ENCODE data around the gene MCC.

The MCC gene

GRCh38 chr5:113240951-113241726 is 247.1 kb downstream of the MCC start:
- no peak for DNase-seq

DNA sequence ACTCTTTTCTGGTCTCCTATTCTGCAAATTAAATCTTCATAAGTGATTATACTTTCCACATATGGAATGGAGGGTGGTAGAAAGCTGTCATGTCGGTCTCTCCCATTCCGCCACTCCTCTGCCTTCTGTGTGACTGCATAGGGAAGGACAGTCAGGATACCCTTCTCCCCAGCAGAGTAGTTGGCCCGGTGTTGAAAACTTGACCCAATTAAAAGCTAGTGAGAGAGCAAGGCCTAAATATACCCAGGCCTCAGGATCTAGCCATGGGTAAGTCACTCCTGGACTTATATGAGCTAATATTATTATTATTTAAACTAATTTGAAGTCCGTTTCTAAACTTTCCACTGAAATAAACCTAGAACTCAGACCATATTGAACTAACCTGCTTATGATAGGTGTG is 248.2 kb downstream of the MCC start:
- DNase-seq = no peak

- no peak for DNase-seq
These were observed 250.4 kb downstream of the MCC start for GRCh38 chr5:113237893-113238292.

- DNase-seq = no peak
These were observed 251.5 kb downstream of the MCC start for GRCh38 chr5:113236536-113237288.

DNA sequence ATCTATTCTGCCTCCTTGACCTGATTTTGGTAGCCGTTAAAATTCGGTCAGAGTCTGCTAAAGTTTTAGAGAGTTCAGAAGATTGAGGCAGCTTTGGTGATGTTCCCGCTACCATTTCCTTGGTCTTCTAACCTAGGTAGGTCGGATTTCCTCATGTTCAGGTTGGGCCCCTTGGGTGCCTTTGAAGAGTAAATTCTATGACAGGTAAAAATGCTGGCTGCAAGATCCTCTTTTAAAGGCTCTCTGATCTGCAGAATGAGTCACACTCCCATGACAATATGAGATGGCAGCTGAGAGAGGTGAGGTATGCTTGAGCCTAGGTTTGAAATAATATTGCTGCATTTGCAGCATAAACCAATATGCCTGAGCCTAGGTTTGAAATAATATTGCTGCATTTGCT is 252.4 kb downstream of the MCC start:
- DNase-seq = no peak

DNA sequence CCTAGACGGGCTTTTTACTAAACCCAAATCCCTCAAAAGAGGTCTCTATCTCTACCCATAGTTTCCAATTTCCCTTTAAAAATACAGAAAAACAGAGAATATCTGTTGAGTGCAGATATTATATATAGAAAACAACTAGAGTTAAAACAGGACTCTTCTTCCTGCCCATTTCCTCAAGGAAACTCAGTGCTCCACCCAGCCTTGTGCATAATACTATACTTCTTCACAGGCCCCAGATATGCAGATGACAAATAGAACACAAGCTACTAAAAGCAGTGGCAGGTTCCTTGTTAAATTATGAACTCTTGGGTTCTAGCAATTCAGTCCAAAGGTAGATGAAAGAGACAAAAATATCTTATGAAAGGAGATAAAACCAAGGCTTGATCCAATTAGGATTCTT is 253.7 kb downstream of the MCC start:
- no peak for DNase-seq

- DNase-seq = no peak
These were observed 254.6 kb downstream of the MCC start for GRCh38 chr5:113233606-113234005.

DNA sequence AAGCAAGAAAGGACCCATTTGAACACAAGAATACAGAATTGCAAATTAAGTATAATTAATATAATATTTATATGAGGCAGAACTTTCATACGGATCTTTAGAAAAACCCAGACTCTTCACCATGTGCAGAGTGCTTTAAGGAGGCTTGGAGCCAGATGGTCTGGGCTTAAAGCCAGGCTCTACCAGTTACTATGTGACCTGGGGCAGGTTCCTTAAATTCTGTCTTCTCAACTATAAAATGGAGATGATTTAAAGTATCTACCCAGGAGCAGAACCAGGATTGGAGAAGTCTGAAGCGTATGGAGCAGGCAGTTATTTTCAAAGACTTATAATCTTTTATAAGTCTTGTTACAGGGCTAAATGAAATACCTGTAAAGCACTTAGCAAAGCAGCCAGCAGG is 255.6 kb downstream of the MCC start:
- DNase-seq = no peak

DNA sequence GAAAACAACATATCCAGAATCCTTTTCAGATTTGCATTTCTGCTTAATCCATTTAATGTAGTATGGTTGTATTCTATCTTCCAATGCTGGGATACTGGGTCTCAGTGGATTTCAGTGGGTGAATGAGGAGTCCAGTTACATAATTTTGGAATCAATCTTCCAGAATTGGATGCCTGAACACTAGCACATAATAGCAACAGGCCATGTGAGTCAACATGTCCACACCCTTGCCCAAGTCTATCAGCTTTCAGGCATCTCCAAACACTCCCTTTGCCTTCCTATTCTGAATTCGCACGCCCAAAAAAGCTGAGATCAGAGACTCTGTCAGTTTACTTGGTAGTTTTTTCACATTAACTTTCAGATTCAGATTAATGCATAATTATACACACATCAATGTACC is 256.0 kb downstream of the MCC start:
- no peak for DNase-seq

DNA sequence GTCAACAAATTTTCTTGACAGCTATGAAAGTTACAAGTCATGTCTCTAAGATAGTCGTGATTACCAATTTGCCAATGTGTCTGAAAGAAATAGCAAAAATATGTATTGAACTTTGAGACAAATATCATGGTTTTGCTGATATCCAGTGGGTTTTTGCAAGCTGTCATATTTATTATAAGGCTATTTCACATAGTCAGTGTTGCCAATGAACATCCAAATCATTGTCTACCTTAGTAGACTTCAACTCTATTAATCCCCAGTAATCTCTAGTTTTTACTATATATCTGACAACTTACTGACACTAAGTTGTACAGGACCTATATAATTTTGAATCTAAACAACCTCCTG is 256.6 kb downstream of the MCC start:
- DNase-seq = no peak

DNA sequence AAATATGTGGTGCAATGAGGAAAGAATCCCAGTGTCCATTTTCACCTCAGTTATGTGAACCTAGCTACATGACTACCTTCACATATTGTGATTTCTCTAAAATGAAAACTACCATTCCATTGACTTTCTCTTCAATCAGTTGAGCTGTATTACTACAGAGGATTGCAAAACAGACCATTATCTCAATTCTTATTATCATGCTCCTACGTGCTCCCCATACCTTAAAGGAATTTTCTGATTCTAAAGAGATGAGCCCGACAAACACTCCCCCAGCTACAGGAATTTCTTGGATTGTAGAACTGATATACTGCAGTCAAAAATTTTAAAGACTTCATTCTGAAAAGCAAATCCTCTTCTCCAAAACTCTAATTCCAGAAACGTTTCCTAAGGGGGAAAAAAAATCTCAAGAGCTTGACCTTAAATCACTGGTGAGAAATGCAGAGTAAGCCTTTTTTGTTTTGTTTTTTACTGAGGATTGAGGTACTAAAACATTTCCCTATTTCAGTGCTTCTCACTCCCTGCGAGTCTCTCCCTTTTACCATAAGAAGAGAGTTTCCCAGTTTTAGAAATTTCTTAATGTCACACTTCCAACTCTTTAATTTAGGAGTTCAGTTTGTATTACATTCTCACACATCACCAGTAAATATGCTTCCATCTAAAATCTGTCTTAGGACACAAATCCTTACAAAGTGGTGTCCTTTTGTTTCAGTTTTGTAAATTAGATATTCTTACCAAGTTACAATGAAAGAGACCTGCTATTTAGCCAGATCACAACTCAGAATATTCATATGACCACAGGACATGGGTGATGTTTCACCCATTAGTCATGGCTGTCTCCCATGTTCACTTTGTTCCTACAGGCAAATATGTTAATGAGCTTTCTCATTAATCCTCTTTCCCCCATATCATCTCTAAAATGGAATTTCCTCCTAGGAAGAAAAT is 257.3 kb downstream of the MCC start:
- DNase-seq = no peak

GRCh38 chr5:113227798-113228197 is 260.5 kb downstream of the MCC start:
- no peak for DNase-seq

- DNase-seq = no peak
These were observed 262.0 kb downstream of the MCC start for GRCh38 chr5:113226116-113226736.

DNA sequence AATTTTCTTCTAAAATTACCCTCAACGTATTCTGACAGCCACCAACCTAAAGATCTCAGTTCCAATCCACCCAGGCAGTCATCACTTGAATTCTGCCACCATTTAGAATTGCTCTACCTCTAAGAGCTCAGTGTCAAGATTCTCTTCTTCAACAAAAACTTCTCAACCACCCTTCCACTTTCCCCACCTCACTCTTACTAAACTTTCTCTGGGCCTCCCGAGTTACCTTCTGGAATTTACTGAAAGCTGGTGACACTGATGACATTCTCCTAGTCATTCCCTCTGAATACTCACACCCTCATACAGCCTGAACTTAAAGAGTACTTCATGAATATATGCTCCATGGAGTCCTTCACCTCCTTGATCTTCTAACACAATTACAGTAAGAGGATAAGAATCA is 263.0 kb downstream of the MCC start:
- DNase-seq = no peak

GRCh38 chr5:113224605-113225065 is 263.6 kb downstream of the MCC start:
- DNase-seq = no peak

DNA sequence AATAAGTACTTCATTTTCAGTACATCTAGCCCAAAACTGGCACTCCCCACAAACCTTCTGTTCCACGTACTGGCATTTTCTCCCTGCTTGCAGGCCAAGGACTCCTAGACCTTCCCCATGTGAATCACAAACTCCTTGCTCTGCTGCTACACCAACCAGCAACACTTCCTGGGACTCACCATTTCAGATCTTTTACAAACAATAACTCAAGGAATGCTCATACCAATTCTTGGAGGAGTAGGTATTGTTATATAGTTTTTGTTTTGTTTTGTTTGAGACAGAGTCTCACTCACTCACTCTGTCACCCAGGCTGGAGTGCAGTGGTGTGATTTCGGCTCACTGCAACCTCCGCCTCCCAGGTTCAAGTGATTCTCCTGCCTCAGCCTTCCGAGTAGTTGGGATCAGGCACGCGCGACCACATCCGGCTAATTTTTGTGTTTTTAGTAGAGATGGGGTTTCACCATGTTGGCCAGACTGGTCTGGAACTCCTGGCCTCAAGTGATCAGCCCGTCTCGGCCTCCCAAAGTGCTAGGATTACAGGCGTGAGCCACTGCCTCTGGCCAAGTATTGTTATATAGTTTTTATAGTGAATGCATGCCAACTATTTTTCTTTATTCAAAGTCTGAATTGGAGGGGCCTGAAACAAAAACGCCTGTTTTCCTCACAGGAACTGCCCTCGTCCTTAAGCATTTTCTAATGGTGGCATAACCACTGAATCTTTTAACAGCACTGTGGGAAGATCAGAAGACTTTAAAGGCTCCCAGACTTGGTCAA is 264.2 kb downstream of the MCC start:
- DNase-seq = no peak

- DNase-seq = no peak
These were observed 264.9 kb downstream of the MCC start for GRCh38 chr5:113223315-113223714.

DNA sequence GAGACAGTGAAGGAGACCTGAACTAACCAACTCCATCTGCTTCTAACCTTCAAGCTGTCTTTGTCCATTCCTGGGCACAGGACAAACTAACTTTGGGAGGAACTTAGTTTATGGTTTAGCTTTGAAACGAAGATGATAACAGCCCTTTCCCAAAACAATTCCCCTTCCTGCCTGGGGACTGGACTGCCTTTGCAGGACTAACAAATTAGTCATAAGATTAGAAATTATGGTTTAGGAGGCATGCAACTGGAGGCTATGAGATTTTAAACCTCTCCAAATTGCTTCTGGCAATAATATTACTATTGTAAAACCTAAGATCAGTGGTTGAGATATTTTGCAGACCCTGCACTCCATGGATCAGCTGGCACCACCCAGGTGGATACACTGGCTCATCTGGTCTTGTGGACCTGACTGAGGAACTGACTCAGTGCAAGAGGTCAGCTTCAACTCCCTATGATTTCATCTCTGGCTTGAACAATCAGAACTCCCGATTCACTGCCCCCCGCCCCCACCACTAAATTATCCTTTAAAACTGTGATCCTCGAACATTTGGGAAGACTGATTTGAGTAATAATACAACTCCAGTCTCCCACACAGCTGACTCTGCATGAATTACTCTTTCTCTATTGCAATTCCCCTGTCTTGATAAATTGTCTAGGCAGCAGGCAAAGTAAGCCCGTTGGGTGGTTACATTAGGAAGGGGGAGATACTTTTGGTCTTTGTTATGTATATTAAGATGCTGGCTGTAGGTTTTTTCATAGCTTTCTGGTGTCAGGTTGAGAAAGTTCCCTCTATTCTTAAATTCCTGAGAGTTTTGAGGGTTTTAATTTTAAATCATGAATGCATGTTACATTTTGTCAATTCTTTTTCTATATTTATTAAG is 266.7 kb downstream of the MCC start:
- no peak for DNase-seq

DNA sequence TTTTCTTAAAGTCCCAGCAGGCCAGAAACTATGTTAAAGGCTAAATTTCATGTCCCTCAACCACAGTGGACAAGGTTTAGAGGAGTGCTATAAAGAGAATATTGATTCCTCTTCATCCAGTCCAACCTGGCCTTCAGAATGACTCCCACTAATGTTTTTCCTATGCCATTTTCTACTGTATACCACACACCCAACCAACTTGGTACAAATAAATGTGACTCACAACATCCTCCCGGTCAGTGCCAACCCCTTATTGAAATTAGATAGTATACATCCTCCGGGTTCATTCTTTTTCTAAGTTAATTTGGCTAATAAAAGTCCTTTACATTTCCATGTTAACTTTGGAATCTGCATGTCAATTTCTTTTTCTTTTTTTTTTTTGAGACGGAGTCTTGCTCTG is 268.6 kb downstream of the MCC start:
- no peak for DNase-seq

DNA sequence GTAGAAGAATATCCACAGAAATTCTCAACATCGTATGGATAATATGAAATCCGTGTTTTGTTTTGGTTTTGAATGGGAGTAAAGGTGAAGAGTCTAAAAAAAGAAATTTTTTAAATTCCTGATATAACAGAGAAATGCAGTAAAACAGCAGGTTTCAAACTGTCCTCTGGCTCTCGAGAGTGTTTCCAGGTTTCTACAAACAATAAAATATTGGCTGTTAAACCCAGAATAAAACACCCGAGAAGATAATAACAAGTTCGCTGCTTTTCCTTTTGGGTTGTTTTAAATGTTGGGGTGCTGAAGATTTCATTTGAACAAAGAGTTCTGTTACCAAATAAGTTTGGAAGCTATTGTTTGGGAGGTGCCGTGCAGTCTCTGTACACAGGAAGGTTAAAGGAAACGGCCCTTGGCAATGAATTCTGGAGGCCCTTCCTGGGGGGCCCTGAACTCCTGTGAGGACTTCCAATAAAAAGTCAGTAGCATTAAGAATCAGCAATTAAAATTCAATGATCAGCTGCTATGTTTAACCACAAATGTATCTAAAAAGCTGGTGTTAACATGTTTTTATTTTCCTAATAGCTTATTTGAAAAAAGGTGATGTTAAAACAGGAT is 269.2 kb downstream of the MCC start:
- DNase-seq = no peak

- DNase-seq = no peak
These were observed 270.1 kb downstream of the MCC start for GRCh38 chr5:113218200-113218599.

Data from NCI-H1417 treated with DMSO at 0.1 percent for 48 hours (cell line).